Femur (tissue), 1 donor: Measurements from ENCODE around the gene LRRC28.
"Not testable (repeated sequence)": the region's sequence is repeated elsewhere in the genome, so short reads cannot be mapped to it uniquely, and the experiment has no call there.

Source experiments
- DNase-seq: peaks from one replicate; pipeline ENCODE4 v3.0.0-alpha.2; 2017

The LRRC28 gene

GRCh38 chr15:99345242-99345641 is 94.0 kb downstream of the LRRC28 start:
- DNase-seq = no peak

DNA sequence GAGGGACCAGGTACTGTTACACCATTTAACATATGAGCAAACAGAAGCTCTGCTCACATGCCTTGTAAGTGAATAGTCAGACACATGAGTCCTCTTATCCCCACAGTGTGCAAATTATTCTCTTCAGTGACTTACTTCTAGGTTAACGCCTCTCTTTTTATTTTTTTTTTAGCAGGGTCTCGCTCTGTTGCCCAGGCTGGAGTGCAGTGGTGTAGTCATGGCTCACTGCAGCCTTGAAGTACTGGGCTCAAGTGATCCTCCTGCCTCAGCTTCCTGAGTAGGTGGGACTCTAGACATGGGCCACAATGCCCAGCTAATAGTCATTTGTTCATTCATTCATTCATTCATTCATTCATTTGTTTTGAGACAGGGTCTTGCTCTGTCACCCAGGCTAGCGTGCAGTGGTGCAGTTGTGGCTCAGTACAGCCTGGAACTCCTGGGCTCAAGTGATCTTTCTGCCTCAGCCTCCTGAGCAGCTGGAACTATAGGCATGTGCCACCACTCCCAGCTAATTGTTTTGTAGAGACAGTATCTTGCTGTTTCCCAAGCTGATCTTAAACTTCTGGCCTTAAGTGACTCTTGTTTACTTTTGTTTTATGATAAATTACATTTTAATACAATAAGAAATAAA is 94.7 kb downstream of the LRRC28 start:
- DNase-seq = no peak

DNA sequence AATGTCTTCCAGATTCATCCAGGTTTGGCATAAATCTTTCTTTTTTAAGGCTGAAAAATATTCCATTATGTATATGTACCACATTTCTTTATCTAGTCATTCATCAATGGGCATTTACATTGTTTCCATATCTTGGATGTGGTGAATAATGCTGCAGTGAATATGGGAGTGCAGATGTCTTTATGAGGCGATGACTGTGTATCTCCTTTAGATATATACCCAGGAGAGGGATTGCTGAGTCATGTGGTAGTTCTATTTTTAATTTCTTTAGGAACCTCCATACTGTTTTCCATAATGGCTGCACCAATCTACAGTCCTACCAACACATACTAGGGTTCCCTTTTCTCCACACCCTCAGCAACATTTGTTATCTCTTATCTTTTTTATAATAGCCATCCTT is 96.3 kb downstream of the LRRC28 start:
- DNase-seq = no peak

GRCh38 chr15:99348412-99348811 is 97.1 kb downstream of the LRRC28 start:
- no peak for DNase-seq

DNA sequence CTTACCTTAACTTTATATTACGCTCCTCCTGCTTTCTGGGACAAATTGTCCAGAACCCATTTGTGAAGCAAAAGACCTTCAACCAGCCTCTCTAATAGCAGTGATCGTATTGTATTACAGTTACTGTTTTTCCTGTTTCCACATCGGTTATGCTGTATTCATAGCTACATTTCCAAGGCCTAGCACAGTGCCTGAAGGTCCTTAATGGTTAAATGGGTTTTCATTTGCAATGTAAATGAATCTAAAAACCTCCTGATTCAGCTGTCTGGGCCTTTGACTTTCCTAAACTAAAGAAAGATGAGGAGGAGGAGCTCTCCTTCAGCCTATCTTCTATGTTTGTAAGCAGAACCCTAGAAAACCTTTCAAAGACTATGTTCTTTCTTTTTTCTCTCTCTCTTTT is 99.1 kb downstream of the LRRC28 start:
- DNase-seq = no peak

DNA sequence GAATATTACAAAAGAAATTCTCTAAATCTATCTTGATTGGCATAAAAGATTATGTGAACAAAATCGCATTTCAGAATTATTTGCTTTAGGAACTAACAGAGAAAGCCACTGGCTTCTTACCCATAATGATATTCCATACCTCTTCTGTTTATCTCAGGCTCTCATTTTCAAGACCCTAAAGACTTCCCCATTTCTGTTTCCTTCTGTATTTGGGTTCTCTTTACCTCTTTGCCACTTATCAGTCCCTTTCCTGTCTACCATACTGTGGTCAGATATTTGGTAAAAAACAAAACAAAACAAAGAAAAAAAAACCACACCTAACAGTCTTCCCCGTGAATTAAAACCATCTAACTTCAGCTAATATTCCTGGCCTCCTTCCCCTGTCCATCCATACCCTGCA is 108.5 kb downstream of the LRRC28 start:
- DNase-seq = no peak

DNA sequence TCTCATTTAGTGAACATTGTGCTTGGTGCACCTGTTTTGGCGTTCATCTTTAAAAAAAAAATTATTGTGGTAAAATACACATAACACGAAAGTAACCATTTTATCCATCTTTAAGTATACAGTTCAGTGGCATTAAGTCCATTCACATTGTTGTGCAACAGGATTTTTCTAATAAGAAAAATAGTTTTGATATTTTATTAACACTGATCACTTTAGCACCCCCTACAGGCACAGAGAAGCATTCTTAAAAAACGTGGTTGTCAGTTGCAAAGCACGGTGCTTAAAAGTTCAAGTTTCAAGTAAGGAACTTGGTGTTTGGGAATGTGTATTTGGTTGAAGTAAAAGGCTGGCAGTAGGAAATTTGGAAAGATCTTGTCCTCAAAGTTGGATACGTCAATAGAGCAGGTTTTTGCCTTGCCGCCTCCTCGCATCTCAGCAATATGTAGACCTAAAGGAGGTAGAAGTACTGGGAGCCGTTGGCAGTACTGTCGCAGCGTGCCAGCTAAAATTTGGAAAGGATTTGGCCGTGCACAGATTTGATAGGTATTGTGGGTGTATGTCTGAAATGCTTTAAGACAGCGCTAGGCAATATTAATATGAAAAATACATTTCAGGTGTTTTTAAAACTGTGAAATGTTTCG is 110.4 kb downstream of the LRRC28 start:
- DNase-seq = no peak

DNA sequence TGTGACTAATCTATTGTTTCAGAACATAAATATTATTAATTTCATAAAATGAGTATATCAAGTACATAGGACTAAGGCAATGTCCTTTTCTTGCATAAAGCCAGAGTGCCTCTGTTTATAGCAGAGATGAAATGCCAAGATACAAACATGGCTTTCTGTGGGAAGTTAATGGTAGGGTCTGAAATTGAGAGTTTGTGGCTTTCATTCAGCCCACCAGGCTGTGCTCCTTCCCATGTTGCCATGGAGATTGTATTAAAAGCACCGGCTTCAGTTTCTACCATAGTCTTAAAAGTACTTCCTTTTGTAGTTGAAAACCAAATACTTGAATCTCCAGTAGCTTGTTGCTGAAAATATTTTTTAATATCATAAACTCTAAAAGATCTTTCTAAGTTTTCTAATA is 114.0 kb downstream of the LRRC28 start:
- DNase-seq = peak; percentile 49

GRCh38 chr15:99366013-99366412 is 114.7 kb downstream of the LRRC28 start:
- DNase-seq = no peak

GRCh38 chr15:99368743-99369142 is 117.5 kb downstream of the LRRC28 start:
- no peak for DNase-seq

GRCh38 chr15:99369196-99369595 is 117.9 kb downstream of the LRRC28 start:
- no peak for DNase-seq

- DNase-seq = no peak
Observed at GRCh38 chr15:99371180-99372103, 120.2 kb downstream of the LRRC28 start.

DNA sequence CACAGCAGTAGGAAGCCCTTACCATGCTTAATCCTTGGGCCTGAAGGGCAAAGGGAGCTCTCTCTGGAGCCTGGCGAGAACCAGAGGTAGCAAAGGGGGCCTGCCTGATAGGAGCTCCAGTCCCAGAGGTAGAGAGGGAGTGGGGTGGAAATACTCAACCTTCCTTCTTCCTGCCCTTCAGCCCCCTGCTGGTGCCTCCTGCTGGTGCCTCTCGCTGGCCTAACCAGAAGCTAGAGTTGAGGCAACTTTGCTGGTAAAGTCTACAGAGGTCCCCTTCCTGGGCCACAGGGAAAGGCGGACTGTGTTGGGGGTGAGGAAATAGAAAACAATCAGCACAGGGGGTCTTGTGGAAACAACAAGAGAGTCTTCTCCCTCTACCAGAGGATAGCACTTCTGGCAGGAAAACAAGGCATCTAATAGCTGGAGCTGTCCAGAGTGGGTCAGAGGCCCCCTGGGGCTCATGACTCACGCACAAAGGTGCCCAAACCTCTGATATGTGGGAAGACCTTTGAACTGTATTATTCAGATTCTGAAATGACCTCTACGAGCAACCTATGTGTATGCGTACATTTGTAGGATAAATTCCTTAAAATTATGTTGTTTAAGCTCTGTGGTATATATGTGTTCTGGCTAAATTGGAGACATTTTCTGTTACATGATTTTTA is 133.9 kb downstream of the LRRC28 start:
- no peak for DNase-seq

DNA sequence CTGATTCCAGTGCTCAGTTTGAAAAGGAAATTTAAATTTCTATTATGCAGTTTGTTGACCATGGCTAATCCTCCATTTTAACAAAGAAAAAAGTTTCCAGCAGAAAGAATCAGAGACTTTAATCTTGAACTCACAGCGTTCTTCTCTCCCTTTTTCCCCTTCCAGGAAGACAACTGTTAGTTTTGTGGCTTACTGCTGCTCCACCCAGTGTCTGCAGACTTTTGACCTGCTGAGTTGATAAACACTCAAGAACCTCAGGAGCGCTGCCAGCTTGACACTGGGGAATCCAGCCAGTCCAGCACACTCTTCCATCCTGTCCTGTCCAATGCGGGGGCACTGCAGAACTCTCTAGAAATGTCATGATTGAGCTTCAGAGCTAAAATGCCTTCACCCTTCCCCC is 134.6 kb downstream of the LRRC28 start:
- no peak for DNase-seq

GRCh38 chr15:99386391-99386790 is 135.1 kb downstream of the LRRC28 start:
- no peak for DNase-seq

- DNase-seq = no peak
Observed at GRCh38 chr15:99387421-99388168, 136.3 kb downstream of the LRRC28 start.

GRCh38 chr15:99390667-99391066 is 139.4 kb downstream of the LRRC28 start:
- no peak for DNase-seq

DNA sequence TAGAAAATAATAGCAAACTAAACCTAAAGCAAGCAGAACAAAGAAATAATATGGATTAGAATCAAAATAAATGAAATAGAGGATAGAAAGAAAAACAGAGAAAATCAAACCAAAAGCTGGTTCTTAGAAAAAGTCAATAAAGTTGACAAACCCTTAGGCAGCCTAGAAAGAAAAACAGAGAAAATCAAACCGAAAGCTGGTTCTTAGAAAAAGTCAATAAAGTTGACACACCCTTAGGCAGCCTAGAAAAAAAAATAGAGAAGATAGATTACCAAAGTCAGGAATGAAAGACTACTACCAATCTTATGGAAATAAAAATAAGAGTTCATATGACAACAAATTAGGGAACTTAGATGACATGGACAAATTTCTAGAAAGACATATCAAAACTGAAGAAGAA is 142.4 kb downstream of the LRRC28 start:
- no peak for DNase-seq

DNA sequence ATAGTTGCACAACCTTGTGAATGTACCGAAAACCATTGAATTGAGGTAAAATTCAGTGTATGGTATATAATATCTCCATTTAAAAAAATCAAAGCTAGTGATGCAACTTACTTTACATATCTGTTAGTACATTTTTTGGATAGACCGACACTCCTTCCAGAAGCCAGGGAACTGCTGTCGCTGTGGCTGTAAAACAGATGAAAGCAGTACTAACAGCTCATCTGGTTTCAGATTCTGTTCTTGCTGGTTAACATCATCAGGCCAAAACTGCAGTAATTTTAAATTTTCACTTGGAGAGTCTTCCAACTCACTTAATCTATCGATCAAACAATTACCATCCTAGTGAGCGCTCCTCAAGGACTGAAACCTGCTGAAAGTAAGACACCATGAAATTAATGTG is 145.1 kb downstream of the LRRC28 start:
- DNase-seq = no peak

DNA sequence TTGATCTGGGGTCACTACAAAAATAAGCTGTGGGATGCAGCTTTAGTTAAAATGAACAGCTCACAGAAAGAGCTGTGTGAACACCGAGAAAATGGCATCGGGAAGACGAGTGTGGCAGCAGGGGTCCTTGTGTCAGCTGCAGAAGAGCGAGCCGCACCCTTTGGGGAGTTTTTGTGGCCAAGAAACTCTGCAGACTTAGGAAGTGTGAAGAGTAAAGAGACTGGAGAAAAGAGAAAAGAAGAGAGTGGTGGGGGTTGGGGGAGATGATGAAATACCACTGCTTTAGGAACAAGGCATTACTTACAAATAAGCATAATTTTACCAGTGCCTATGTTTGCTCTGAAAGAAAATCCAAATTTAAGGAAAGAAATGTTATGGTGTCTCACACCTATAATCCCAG is 147.8 kb downstream of the LRRC28 start:
- no peak for DNase-seq

DNA sequence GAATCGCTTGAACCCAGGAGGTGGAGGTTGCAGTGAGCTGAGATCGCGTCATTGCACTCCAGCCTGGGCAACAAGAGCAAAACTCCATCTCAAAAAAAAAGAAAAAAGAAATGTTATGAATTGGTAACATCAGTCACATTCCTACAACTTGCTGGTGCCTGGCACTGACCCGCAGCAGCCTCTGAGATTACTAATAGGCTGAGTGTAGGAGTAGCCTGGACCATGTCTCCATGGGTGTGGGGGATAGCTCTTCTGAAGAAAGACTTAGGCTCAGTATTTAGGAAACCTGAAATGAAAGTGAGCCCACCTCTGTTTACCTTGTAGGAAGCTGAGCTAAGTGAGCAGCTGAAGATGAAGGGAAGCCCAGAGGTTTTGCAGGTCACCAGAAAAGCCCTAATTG is 148.3 kb downstream of the LRRC28 start:
- no peak for DNase-seq

GRCh38 chr15:99401216-99401615 is 149.9 kb downstream of the LRRC28 start:
- not testable (repeated sequence) for DNase-seq
